Activated CD4-positive, alpha-beta memory T cell treated with anti-CD3 and anti-CD28 coated beads, Interleukin-2, amount 10 ng/mL, durations not matched to agents 7 days and 5 days (primary cell): Measurements from ENCODE around the gene NDUFA11. TPM values are rescaled to one million over a fixed set of nuclear protein-coding genes. Genes with fewer than 3 reads are reported as not detected.
"Not testable (repeated sequence)": the region's sequence is repeated elsewhere in the genome, so short reads cannot be mapped to it uniquely, and the experiment has no call there.

Experiments
- CTCF ChIA-PET: fragments of 350-600 bp; sonication (Branson Sonifier 250); formaldehyde crosslinking; loops from one replicate; lab custom pipeline; 2021; ENCODE audit warnings: antibody characterized with exemption, inconsistent platforms; lab: Charles Lee
- POLR2A ChIA-PET: fragments of 350-600 bp; sonication (Branson Sonifier 250); formaldehyde crosslinking; loops from one replicate; lab custom pipeline; 2021; ENCODE audit warnings: antibody characterized with exemption; lab: Charles Lee
- DNase-seq: peaks from one replicate; pipeline ENCODE4 v3.0.0-alpha.2; 2020
- H3K27ac Mint-ChIP-seq: one replicate; pipeline ENCODE4 v1.8.0; 2021; ENCODE audit warnings: mild to moderate bottlenecking, mixed read lengths
- H3K27me3 Mint-ChIP-seq: one replicate; pipeline ENCODE4 v1.8.0; 2021; ENCODE audit warnings: mixed read lengths
- H3K36me3 Mint-ChIP-seq: one replicate; pipeline ENCODE4 v1.8.0; 2021; ENCODE audit warnings: low read depth, mixed read lengths
- H3K4me1 Mint-ChIP-seq: one replicate; pipeline ENCODE4 v1.8.0; 2021; ENCODE audit warnings: mixed read lengths
- H3K4me3 Mint-ChIP-seq: one replicate; pipeline ENCODE4 v1.8.0; 2021; ENCODE audit warnings: mild to moderate bottlenecking, mixed read lengths
- H3K9me3 Mint-ChIP-seq: one replicate; pipeline ENCODE4 v1.8.0; 2021; ENCODE audit warnings: mixed read lengths
- total RNA-seq, 2 experiments: library from RNA; stranded (reverse); gene quantifications; one replicate each; pipeline ENCODE4 v1.2.3, GENCODE V29; 2021

Gene NDUFA11
- total RNA-seq, 2 experiments from 2014 or later, result 217 to 220 TPM

- no peak for DNase-seq
- Mint-ChIP-seq H3K27ac (no peak overlapping the region), H3K4me1 (no peaks in the 10 kb centered on the region), H3K9me3 (no peaks in the 10 kb centered on the region), H3K27me3 (no peaks in the 10 kb centered on the region), H3K36me3 (no peaks in the 10 kb centered on the region), H3K4me3 (no peak overlapping the region)
- ChIA-PET POLR2A (no interaction called here), CTCF (no interaction called here)
Measured at GRCh38 chr19:5889288-5889971, 14.2 kb downstream of the NDUFA11 start.

GRCh38 chr19:5884065-5884811 lies 19.4 kb downstream of the NDUFA11 start:
- H3K9me3 Mint-ChIP-seq, POLR2A ChIA-PET, H3K27me3 Mint-ChIP-seq, H3K27ac Mint-ChIP-seq, H3K36me3 Mint-ChIP-seq, H3K4me1 Mint-ChIP-seq, H3K4me3 Mint-ChIP-seq, DNase-seq: not testable (repeated sequence)
- CTCF ChIA-PET, result interaction anchor here (1.0 kb wide), 1 partner anchor 80 kb away, joined by 3 read pairs; no protein-coding TSS in a partner anchor

GRCh38 chr19:5883157-5883873 lies 20.3 kb downstream of the NDUFA11 start:
- CTCF ChIA-PET, DNase-seq, H3K4me1 Mint-ChIP-seq, H3K4me3 Mint-ChIP-seq, H3K9me3 Mint-ChIP-seq, POLR2A ChIA-PET, H3K27me3 Mint-ChIP-seq, H3K36me3 Mint-ChIP-seq, H3K27ac Mint-ChIP-seq: not testable (repeated sequence)

GRCh38 chr19:5882421-5882968 lies 21.1 kb downstream of the NDUFA11 start:
- CTCF ChIA-PET, result no interaction called here
- Mint-ChIP-seq H3K4me3 (no peak overlapping the region), H3K36me3 (no peaks in the 10 kb centered on the region), H3K27ac (no peak overlapping the region), H3K27me3 (peaks cover 3% of the 10 kb centered on the region), H3K4me1 (no peaks in the 10 kb centered on the region), H3K9me3 (no peaks in the 10 kb centered on the region)
- DNase-seq, result no peak
- POLR2A ChIA-PET, result interaction anchor here (1.2 kb wide), 1 partner anchor 9 kb away, joined by 3 read pairs; no protein-coding TSS in a partner anchor

GRCh38 chr19:5881543-5882299 lies 21.9 kb downstream of the NDUFA11 start:
- ChIA-PET POLR2A (interaction anchor here (1.2 kb wide), 1 partner anchor 9 kb away, joined by 3 read pairs; no protein-coding TSS in a partner anchor), CTCF (no interaction called here)
- Mint-ChIP-seq H3K36me3 (no peaks in the 10 kb centered on the region), H3K27ac (no peak overlapping the region), H3K27me3 (peaks cover 3% of the 10 kb centered on the region), H3K4me3 (no peak overlapping the region), H3K4me1 (no peaks in the 10 kb centered on the region), H3K9me3 (no peaks in the 10 kb centered on the region)
- DNase-seq, result no peak

- no peak for DNase-seq
- H3K4me3 Mint-ChIP-seq, result no peak overlapping the region
- CTCF ChIA-PET, result no interaction called here
- H3K36me3 Mint-ChIP-seq, result no peaks in the 10 kb centered on the region
- H3K4me1 Mint-ChIP-seq, result no peaks in the 10 kb centered on the region
- POLR2A ChIA-PET, result no interaction called here
- no peaks in the 10 kb centered on the region for H3K9me3 Mint-ChIP-seq
- H3K27me3 Mint-ChIP-seq, result peaks cover 3% of the 10 kb centered on the region
- H3K27ac Mint-ChIP-seq, result no peak overlapping the region
Measured at GRCh38 chr19:5880604-5881078, 22.9 kb downstream of the NDUFA11 start.

- no peak overlapping the region for H3K4me3 Mint-ChIP-seq
- peaks cover 3% of the 10 kb centered on the region for H3K27me3 Mint-ChIP-seq
- DNase-seq, result no peak
- ChIA-PET POLR2A (no interaction called here), CTCF (no interaction called here)
- H3K4me1 Mint-ChIP-seq, result no peaks in the 10 kb centered on the region
- no peaks in the 10 kb centered on the region for H3K36me3 Mint-ChIP-seq
- H3K27ac Mint-ChIP-seq, result no peak overlapping the region
- no peaks in the 10 kb centered on the region for H3K9me3 Mint-ChIP-seq
Measured at GRCh38 chr19:5880196-5880595, 23.4 kb downstream of the NDUFA11 start.

DNA sequence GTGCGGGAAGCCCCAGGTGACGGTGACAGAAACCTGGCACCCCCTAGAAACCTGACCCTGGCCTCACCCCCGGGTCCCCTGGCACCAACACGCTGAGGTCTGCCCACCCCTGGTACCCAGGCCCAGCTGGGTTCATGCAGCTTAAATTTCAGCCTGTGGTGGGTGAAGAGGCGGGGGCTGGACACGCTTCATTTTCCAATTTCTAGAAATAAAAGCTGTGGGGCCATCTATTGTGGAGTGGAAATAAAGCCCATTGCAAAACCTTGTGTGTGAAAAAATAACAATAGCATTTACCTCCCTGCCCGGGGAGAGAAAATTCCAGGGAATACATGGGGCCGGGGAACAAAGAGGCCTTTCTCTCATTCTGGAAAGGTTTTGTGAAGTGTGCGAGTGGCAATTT lies 25.7 kb downstream of the NDUFA11 start:
- DNase-seq, result no peak
- ChIA-PET POLR2A (no interaction called here), CTCF (no interaction called here)
- no peaks in the 10 kb centered on the region for H3K36me3 Mint-ChIP-seq
- peaks cover 2% of the 10 kb centered on the region for H3K27me3 Mint-ChIP-seq
- H3K9me3 Mint-ChIP-seq, result no peaks in the 10 kb centered on the region
- no peaks in the 10 kb centered on the region for H3K4me1 Mint-ChIP-seq
- H3K27ac Mint-ChIP-seq, result no peak overlapping the region
- no peak overlapping the region for H3K4me3 Mint-ChIP-seq

- DNase-seq, result no peak
- ChIA-PET CTCF (no interaction called here), POLR2A (no interaction called here)
- Mint-ChIP-seq H3K27me3 (peaks cover 2% of the 10 kb centered on the region), H3K4me3 (no peak overlapping the region), H3K27ac (no peak overlapping the region), H3K36me3 (no peaks in the 10 kb centered on the region), H3K9me3 (no peaks in the 10 kb centered on the region), H3K4me1 (no peaks in the 10 kb centered on the region)
Measured at GRCh38 chr19:5877427-5877826, 26.2 kb downstream of the NDUFA11 start.

- H3K27ac Mint-ChIP-seq, H3K36me3 Mint-ChIP-seq, H3K9me3 Mint-ChIP-seq, POLR2A ChIA-PET, H3K4me1 Mint-ChIP-seq, CTCF ChIA-PET, H3K27me3 Mint-ChIP-seq, H3K4me3 Mint-ChIP-seq, DNase-seq: not testable (repeated sequence)
Measured at GRCh38 chr19:5874496-5874895, 29.1 kb downstream of the NDUFA11 start.

DNA sequence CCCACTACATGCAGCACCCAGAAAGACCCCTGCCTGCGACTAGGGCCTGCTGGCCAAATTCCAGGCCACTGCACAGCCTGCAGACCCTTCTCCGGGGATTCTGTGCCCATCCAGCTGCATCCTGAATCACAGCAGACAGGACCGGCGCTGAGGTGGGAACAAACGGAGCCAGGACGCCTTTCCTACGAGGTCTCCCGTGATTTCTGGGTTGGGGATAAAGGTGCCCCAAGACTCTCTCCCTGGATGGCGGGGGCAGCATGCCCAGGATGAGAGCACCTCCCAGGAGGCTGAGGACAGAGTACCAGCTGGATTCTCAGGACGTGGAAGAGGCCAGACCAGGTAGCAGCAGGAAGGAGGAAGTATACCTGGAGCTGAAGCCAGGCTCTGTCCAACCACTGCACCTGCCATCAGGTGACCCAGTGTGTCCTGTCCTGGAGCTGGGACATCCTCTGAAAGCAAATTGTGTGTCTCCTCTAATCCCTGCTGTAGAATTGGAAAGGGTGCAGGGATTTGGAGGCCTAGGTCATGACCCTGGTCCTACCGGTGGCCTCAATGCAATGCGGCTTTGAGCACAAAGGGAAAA lies 29.9 kb downstream of the NDUFA11 start:
- DNase-seq, result no peak
- H3K4me1 Mint-ChIP-seq, result no peaks in the 10 kb centered on the region
- no peaks in the 10 kb centered on the region for H3K36me3 Mint-ChIP-seq
- CTCF ChIA-PET, result no interaction called here
- H3K27ac Mint-ChIP-seq, result no peak overlapping the region
- POLR2A ChIA-PET, result no interaction called here
- no peak overlapping the region for H3K4me3 Mint-ChIP-seq
- no peaks in the 10 kb centered on the region for H3K9me3 Mint-ChIP-seq
- no peaks in the 10 kb centered on the region for H3K27me3 Mint-ChIP-seq

- Mint-ChIP-seq H3K9me3 (no peaks in the 10 kb centered on the region), H3K27me3 (no peaks in the 10 kb centered on the region)
- CTCF ChIA-PET, result no interaction called here
Measured at GRCh38 chr19:5870986-5871394, 32.6 kb downstream of the NDUFA11 start.

More at GRCh38 chr19:5870986-5871394, 32.6 kb downstream of the NDUFA11 start:
- Mint-ChIP-seq H3K27ac (no peak overlapping the region), H3K4me3 (no peak overlapping the region), H3K36me3 (no peaks in the 10 kb centered on the region), H3K4me1 (no peaks in the 10 kb centered on the region)
- POLR2A ChIA-PET, result no interaction called here
- DNase-seq, result no peak
